NB4 (cell line): ENCODE data around the gene SLC25A10.

Source experiments
- TF ChIP-seq, protein P1 (sequence below): IDR thresholded peaks from one replicate; pipeline ENCODE4 v1.5.1; 2012; ENCODE audit warnings: low read depth, low read length
- TF ChIP-seq, protein P2 (sequence below): IDR thresholded peaks from 2 replicates; pipeline ENCODE4 v1.6.1; 2011; ENCODE audit warnings: low read depth, low read length

DNA sequence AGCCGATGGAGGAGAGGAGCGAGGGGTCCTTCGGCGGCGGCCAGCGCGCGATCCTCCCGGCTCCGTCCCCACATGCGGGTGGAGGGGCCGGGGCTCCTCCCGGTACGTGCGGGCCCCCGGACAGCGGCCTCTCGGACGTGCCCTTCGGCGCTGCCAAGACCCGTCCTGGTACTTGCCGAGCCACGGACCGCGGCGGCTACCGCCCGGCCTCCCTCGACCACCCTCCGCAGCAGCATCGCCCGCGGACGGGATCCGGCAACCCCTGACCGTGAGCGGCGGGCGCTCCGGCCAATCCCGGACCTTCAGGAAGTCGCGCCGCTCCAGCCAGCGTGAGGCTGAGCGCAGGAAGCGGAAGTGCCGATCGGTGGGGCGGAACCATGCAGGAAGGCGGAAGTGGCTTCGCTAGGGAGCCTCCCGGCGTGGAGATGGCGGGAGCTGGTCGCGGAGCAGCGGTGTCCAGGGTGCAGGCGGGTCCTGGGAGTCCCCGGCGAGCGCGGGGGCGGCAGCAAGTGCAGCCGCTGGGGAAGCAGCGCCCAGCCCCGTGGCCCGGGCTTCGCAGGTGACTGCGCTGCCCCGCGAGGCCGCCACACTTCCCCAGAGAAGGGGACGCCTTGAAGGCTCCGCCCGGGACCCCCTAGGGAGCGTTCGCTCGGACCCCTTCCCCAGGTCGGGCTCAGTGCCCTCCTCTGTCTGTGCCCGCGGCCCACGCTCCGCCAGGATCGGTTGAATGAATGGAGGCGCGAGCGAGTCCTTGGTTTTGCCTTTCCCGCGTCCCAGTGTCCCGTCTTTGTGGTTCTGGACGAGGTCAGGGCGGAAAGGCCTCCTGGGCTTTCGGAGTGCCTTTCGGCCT, 45.5 kb upstream of the SLC25A10 start, which contains the start of the genes CCDC137 and OXLD1:
- TF ChIP-seq, protein P1, sequence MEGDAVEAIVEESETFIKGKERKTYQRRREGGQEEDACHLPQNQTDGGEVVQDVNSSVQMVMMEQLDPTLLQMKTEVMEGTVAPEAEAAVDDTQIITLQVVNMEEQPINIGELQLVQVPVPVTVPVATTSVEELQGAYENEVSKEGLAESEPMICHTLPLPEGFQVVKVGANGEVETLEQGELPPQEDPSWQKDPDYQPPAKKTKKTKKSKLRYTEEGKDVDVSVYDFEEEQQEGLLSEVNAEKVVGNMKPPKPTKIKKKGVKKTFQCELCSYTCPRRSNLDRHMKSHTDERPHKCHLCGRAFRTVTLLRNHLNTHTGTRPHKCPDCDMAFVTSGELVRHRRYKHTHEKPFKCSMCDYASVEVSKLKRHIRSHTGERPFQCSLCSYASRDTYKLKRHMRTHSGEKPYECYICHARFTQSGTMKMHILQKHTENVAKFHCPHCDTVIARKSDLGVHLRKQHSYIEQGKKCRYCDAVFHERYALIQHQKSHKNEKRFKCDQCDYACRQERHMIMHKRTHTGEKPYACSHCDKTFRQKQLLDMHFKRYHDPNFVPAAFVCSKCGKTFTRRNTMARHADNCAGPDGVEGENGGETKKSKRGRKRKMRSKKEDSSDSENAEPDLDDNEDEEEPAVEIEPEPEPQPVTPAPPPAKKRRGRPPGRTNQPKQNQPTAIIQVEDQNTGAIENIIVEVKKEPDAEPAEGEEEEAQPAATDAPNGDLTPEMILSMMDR: no peak
- TF ChIP-seq, protein P2, sequence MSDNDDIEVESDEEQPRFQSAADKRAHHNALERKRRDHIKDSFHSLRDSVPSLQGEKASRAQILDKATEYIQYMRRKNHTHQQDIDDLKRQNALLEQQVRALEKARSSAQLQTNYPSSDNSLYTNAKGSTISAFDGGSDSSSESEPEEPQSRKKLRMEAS: peak; percentile 78
